Measurements from ENCODE around the gene APOLD1. TPM values are rescaled to one million over a fixed set of nuclear protein-coding genes. Genes with fewer than 3 reads are reported as not detected.
"Not testable (repeated sequence)": the region's sequence is repeated elsewhere in the genome, so short reads cannot be mapped to it uniquely, and the experiment has no call there.

APOLD1 gene, protein sequence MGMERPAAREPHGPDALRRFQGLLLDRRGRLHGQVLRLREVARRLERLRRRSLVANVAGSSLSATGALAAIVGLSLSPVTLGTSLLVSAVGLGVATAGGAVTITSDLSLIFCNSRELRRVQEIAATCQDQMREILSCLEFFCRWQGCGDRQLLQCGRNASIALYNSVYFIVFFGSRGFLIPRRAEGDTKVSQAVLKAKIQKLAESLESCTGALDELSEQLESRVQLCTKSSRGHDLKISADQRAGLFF
- 20.0 TPM for total RNA-seq

DNA sequence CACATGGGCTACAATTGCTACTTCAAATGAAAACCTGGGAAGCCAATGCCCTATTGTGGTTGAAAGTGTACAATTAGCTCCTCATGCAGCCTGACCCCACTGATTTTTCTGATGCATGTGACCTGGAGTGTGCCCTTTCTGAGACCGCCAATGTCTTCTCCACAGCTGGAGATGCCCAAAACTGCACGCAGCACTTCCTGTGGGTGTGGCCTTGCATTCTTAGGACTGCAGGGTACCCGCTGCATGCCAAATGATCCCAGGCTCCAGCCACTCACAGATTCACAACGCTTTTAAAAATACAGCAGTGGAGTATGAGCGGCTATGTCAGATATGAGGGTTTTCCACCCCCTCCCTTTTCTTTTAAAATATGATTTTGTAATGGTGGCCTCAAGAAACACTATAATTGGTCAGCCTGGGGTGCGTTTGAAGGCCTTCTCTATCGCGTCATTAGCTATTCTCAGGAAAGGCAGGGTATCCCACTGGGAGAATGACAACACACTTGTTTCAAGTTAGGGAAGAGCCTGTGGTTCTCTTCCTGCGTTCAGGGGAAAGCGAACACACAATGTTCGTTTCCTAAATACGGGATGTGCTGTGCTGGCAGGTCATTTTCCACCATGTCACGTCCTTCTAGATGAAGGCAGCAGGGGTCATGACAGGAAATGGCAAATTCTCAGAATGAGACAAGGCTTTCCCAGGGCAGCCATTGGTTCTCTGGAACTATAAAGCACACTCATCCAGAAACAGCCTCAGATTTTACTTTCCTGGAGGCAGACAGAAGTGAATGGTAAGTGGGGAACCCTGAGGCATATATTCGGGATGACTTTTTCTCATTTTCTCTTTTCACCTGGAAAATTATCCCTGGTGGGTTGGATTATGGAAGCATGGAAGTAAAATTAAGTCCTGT lies at the start of gene APOLD1:
TSS of gene APOLD1 (plus strand) at position 749 of the 904 bp plus-strand sequence. CDS start at position 782, 33 bp downstream.
- DNase-seq (ENCODE audit: low spot score in 2 of 2), result peak in 1 of 2 donors; percentile 38
- no peak for FAIRE-seq

DNA sequence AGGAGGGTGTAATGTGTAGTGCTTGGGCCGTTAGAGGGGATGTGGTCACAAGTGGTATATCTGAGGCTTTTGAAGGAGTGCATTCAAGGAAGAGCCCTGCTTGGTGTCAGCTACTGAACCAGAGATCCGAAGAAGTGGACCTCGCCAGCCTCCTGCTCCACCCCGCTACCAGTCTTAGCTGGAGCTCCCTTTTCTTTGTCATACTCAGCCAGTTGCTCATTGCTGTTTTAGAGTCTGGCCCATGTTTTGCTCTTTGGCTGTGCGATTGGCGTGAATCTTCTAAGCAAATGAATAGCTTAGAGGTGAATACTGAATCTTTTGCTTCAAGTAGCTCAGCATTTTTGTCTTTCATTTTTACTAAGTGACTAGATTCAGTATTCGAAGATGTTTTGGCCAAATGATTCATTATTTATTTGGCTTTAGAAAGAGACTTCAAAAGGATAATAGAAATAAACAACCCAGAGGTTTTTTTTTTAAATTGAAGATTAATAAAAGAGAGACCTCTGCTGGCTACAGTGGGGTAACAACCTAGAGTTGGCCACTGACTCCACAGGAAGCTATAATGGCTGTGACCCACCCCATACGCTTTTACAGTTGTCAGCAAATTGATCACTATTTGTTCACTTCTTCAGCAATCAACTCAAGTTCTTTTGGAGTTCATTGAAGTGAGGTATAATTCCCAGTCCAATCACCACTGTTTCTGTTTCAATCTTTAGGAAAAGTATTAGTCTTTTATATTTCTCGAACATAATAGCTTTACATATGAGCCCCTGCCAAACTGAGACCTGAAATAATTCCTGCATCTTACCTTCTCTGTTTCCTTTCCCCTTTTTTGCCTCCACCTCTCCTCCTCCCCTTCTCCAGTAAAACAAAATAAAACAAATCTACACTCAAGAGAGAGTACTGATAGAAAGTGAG lies 48.4 kb upstream of the APOLD1 start:
- peak; percentile 77 for FAIRE-seq
- DNase-seq (ENCODE audit: low spot score in 2 of 2), result peak in 1 of 2 donors; percentile 6

DNA sequence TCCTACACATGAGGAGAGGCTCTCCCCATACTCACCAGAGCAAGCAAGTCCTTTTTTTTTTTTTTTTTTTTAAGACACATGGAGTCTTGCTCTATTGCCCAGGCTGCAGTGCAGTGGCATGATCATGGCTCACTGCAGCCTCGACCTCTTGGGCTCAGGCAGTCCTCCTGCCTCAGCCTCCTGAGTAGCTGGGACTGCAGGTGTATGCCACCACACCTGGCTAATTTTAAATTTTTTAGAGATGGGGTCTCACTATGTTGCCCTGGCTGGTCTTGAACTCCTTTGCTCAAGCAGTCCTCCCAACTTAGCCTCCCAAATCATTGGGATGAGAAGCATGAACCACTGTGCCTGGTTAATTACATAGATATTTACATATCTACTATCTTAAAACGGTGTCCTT lies 47.3 kb upstream of the APOLD1 start:
- FAIRE-seq; DNase-seq (ENCODE audit: low spot score in 2 of 2): not testable (repeated sequence)

DNA sequence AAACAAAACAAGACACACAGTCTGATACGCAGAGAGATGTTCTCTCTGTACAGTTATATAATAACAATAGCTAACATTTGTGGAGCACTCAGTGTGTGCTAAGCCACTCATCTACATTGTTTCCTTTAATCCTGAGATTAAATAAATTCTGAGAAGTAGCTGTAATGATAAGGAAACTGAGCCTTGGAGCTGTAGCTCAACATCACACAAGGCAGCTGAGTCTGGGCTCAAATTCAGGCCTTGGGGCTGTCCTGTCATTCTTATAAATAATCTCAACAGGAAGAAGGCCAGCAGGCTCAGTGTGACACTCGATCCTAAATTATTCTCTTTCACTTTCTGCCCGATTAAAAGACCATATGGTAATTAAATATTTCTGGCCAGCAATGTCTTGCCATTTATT lies 43.8 kb upstream of the APOLD1 start:
- DNase-seq (ENCODE audit: low spot score in 2 of 2), result no peak
- no peak for FAIRE-seq

DNA sequence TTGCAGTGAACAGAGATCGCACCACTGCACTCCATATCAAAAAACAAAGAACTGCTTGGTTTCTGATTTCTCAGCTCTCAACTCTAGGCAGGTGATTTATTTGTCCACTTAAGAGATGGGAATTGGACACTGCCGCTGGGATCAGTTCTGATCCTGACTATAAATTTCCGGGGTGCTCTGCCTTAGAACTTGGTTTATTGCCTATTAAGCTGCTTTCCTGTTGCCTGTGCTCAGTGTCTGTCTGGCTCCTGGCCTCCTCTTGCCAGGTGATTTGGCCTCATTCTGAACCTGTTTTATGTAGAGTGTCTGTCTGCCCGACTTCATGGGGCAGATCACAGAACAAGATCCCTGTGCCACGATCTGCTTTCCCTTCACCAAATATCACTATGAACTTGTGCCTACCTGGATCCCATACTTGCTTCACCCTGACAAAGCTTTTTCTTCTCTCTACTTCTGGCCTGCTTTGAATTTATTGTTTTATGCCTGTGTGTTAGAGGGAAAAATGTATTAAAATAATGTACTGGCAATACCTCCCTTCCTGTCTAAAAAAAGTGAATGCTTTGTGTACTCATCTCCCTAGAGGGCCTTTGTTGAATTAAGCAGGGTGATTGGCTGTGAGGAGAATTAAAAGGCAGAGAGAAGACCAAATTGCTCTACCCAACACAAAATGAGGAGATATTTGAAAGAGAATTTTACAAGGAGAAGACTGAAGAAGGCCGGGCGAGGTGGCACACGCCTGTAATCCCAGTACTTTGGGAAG lies 40.7 kb upstream of the APOLD1 start:
- FAIRE-seq, result no peak

DNA sequence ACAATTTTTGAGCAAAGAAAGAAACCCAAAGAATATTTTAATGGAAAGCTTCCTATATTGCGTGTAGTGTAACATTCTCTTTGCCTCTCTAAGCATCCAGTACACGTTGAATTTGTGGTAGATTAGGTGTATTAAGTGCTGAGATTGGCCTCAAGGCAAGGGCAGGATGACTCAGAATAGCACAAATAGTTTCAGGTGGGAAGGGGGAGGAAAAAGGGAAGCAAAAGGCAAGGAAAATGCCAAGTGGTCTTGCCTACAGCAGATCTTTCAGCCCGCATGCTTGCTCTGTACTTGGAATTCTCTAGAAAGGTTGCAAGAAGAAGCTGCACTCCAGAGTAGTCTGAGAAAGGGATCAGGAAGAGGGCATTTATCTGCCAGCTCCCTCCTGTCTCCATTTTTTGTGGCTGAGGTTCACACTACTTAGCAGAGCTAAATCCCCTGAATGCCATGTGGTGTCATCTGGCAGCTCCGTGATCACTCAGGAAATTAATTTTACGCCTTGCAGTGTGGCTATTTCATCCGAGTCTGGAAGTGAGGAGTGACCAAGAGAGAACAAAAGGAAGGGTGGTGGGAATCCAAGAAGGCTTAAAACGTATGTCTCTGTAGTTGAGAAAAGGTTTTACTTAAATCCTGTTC lies 39.8 kb upstream of the APOLD1 start:
- FAIRE-seq (no peak), DNase-seq (ENCODE audit: low spot score in 2 of 2) (no peak)

More for the DNA sequence above, 40.7 kb upstream of the APOLD1 start:
- DNase-seq (ENCODE audit: low spot score in 2 of 2), result no peak

DNA sequence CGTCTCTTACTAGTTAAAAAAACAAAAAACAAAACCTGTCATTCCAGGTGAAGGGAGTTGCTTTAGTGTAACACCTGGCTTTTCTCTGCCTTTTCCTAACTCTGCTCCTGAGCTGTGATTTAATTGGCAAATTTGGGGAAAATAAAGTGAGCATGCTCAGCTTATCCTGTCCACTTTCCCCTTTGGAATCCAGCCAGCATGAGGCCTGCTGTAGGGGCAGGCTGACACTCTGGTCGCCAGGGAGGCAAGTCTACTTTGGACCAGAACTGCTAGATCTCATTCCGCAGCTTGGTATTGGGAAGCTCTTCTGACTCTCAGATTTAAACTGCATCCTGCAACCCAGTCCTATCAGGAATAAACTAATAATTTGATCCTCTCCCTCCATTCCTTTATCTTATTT lies 38.2 kb upstream of the APOLD1 start:
- no peak for DNase-seq (ENCODE audit: low spot score in 2 of 2)
- FAIRE-seq, result no peak

DNA sequence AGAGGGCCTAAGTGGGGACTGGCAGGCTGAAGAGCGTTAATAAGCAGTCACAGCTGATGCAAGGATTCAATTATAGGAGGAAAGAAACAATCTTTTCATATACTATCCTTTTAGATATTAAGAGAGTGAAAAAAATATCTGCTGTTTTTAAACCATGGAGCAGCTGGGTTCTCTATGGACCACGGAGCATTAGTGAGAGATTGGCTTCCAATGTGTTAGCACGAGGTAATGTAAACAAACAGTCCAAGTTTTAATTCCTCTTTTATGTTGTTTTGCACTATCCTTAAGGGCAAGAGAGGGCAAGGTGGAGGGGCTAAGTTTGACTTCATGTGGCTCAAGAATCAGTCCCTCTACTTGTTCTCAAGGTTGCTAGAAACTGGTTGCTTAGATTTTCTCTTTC lies 37.4 kb upstream of the APOLD1 start:
- DNase-seq (ENCODE audit: low spot score in 2 of 2) (no peak), FAIRE-seq (no peak)

DNA sequence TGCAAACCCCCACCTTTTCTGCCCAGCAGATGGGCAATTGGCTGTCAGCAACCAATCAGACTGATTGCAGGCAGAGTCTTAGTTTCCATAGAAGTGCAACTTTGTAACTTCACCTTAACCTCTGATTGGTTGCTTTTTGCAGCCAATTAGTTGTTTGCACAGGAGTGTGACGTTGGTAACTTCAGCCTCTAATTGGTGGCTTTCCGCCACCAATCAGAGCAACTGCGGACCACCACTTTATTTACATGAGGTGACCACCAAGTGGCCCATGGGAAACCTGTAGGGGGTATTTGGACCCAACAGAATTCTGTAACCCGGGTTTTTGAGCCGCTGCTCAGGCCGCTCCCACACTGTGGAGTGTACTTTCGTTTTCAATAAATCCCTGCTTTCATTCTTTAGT lies 36.0 kb upstream of the APOLD1 start:
- DNase-seq (ENCODE audit: low spot score in 2 of 2), result no peak
- FAIRE-seq, result no peak

DNA sequence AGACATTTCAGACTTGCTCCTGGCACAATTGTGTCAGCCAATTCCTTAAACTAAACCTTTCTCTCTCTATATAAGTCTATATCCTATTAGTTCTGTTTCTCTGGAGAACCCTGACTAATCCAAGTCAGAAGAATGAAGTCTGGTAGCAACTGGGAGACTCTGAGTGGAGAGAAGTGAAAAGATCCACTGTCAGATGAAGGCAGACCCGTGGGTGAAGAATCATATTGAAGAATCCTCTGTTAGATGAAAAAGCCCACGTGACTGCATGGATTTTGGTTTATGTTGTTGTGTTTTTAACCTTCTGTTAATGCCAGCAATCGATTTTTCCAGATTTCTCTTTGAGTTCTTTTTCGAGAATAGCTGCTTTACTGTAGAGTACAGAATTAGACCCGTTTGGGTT lies 29.5 kb upstream of the APOLD1 start:
- no peak for FAIRE-seq

DNA sequence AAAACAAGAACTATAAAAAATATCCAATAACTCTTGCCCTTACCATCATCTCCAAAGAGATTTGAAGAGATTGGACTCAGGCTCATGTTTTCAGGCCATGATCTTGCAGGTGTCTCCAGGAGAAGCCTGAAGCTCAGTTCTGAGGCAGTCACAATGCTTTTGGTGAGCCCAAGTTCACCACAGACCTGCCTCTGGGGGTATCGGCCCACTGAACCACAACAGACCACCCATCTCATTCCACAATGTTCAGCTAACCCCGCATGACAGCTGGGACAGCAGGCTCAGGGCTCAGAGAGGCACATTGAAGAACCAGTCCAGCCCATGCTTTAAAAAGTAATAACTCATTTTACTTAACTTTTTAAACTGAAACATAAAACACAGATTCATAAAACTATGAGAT lies 28.3 kb upstream of the APOLD1 start:
- DNase-seq (ENCODE audit: low spot score in 2 of 2) (no peak), FAIRE-seq (no peak)

More for the DNA sequence above, 29.5 kb upstream of the APOLD1 start:
- DNase-seq (ENCODE audit: low spot score in 2 of 2), result no peak

DNA sequence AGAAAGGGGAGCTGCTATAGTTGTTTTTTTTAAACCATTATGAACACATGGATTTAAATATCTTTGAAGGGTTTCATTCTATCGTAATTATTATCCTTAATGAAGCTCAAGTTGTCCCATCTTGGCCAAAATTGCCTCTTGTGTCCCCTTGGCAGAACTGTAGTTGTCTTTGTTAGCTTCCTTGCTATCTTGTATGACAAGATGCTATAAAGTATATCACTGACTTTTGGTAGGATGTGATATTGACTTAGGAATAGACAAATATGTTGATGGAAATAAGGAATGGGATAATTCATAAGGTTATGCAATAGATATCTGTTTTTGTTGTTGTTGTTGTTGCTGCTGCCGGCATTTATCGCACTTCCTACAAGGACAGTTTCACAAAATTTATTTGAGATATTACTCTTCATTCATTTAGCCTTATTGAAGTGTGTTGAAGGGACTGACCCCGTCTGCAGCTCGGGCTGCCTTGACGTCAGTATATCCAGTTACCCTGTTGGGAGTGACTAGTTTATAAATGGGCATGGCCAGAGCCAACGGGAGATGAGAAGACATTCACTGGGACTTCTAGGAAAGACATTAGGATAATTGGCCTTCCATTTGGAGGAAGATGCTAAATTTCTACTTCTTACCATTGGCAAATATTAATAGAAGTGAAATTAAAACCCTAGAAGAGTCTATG lies 26.1 kb upstream of the APOLD1 start:
- no peak for FAIRE-seq
- no peak for DNase-seq (ENCODE audit: low spot score in 2 of 2)

DNA sequence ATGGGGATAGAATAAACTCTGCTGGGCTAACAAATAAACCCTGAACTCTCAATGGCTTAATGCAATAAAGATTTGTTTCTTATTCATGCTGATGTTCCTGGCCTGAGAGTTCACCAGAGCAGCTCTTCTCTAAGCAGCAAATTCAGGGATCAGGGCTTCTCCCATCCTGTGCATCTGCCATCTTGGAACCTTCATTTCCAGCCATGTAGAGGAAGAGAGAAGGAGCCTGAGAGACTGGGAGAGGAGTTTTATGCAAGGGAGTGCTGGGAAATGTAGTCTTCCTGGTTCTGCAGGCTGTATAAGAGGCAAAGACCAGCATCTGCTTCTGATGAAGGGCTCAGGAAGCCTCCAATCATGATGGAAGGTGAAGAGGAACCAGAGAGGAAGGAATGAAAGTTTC lies 20.6 kb upstream of the APOLD1 start:
- FAIRE-seq, result no peak
- DNase-seq (ENCODE audit: low spot score in 2 of 2), result no peak

DNA sequence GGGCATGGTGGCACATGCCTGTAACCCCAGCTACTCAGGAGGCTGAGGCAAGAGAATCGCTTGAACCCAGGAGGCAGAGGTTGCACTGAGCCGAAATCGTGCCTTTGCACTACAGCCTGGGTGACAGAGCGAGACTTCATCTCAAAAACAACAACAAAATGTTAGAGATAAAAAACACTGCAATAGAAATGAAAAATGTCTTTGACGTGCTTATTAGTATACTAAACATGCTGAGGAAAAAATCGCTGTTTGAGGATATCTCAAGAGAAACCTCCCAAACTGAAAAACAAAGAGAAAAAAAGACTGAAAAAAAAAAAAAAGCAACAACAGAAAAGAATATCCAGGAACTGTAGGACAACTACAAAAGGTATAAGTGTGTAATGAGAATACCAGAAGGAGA lies 15.2 kb upstream of the APOLD1 start:
- FAIRE-seq, result no peak
- DNase-seq (ENCODE audit: low spot score in 2 of 2), result no peak

DNA sequence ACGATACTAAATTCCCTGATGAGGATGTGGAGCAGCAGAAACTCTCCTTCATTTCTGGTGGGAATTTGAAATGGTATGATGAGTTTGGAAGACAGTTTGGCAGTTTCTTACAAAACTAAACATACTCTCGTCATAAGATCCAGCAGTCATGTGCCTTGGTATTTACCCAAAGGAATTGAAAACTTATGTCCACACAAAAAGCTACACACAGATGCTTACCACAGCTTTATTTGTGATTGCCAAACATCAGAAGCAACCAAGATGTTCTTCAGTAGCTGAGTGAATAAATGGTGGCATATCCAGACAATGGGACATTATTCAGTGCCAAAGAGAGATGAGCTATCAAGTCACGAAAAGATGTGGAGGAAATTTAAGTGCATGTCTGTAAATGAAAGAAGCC lies 10.7 kb upstream of the APOLD1 start:
- DNase-seq (ENCODE audit: low spot score in 2 of 2), result no peak
- no peak for FAIRE-seq

DNA sequence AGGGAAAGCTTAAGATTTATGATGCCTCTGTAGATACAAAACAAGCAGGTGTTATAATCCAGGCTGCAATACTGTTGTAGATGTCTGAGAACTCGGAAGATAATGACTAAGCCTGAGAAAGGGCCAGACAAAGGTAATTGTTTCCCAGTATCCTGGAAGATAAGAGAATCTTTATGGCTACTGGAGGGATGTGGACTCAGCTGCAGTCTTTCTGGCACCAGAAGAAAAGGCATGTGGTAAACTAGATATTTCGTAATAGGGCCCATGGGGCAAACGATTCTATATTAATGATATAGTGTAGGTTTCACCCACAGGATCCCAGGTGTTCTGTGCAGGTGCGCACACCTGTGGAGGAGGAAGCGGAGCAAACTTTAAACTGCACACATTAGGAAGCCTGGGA lies 9.2 kb upstream of the APOLD1 start:
- FAIRE-seq (no peak), DNase-seq (ENCODE audit: low spot score in 2 of 2) (no peak)

DNA sequence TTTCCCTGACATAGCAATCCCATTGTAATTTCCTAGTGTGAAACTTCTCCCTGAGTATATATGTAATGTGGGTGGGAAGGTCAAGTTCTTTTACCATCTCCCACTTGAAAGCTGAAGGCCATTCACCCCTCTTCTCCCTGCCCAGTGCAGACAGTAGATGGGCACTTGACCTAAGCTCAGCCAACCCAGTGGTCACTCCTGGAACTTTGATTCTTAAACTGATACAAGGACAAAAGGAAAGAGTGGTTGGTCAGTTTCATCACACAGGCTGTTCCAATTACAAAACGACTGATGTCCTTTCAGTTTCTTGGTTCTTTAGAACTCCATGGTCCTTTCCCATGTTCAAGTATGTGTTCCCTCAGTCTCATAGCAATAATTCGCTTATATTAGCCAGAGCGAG lies 8.4 kb upstream of the APOLD1 start:
- FAIRE-seq (no peak), DNase-seq (ENCODE audit: low spot score in 2 of 2) (no peak)

DNA sequence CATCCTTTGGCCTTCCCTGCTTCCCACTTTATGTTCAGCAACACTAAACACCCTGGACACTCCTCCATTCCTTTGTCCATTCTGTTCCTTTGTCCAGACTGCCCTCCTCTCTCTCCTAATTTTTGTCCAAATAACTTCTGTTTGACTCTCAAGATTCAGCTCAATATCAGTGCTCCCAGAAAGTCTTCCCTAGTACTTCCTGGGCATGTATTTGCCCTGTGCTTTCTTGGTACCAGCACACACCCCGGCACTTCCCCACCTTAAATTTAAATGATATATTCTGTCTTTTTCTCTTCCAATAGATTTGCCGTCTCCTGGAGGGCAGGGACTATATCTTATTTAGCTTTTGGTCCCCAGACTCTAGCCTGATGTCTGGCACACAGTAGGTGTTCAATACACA lies 6.5 kb upstream of the APOLD1 start:
- FAIRE-seq (no peak), DNase-seq (ENCODE audit: low spot score in 2 of 2) (no peak)

DNA sequence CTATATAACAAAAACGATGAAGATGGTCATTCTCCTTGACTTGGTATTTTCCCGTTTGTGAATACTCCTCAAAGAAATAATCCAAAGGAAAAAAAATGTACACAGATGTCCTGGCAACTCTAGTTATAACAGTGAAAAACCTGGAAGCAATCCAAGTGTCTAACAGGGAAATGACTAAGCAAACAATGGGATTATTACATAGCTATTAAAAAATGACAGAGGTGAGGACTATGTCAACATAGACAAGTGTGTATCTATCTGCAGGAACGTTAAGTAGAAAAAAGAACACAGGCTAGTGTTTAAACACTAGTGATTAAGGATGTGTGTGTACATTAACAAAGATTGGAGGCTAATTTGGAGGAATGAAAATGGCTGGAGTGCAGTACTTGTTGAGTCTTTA lies 5.9 kb upstream of the APOLD1 start:
- no peak for FAIRE-seq
- no peak for DNase-seq (ENCODE audit: low spot score in 2 of 2)

All from frontal cortex (tissue), 4 donors.